ENCODE data around the gene TH.

The TH gene

DNA sequence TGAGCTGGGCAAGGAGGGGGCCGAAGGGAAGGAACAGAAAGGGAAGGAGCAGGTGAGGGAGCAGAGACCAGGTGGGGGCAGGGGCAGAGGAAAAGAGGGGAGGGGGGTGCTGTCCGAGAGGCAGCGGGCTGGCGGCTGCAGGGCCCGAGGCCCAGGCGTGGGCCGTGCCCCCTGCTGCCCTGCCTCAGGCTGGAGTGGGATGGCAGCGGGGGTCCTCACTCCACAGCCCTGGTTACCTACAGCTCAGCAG, 34.7 kb downstream of the TH start:
- H3K36me3 ChIP-seq (ENCODE audit: control insufficient read depth, low read length), result no peaks in the 10 kb centered on the region
- H3K27ac ChIP-seq (ENCODE audit: low read depth, low read length), result no peak overlapping the region
- H3K9me3 ChIP-seq (ENCODE audit: control insufficient read depth, insufficient read depth, low read length), result no peaks in the 10 kb centered on the region
- H3K4me1 ChIP-seq (ENCODE audit: control insufficient read depth, low read length), result no peaks in the 10 kb centered on the region
- no peak overlapping the region for H3K4me2 ChIP-seq (ENCODE audit: low read length)
- H3K9me2 ChIP-seq (replicated peaks; ENCODE audit: control insufficient read depth, low read length), result no peaks in the 10 kb centered on the region
- no peaks in the 10 kb centered on the region for H3K79me2 ChIP-seq (ENCODE audit: control insufficient read depth, low read length)
- H4K20me1 ChIP-seq (ENCODE audit: control insufficient read depth, insufficient read depth, low read depth, low read length), result no peaks in the 10 kb centered on the region
- TF ChIP-seq, protein P1, sequence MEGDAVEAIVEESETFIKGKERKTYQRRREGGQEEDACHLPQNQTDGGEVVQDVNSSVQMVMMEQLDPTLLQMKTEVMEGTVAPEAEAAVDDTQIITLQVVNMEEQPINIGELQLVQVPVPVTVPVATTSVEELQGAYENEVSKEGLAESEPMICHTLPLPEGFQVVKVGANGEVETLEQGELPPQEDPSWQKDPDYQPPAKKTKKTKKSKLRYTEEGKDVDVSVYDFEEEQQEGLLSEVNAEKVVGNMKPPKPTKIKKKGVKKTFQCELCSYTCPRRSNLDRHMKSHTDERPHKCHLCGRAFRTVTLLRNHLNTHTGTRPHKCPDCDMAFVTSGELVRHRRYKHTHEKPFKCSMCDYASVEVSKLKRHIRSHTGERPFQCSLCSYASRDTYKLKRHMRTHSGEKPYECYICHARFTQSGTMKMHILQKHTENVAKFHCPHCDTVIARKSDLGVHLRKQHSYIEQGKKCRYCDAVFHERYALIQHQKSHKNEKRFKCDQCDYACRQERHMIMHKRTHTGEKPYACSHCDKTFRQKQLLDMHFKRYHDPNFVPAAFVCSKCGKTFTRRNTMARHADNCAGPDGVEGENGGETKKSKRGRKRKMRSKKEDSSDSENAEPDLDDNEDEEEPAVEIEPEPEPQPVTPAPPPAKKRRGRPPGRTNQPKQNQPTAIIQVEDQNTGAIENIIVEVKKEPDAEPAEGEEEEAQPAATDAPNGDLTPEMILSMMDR (IDR thresholded peaks at IDR 0.05; ENCODE audit: low read depth, low read length, poor library complexity, severe bottlenecking), result no peak
- TF ChIP-seq EZH2phosphoT487 (IDR thresholded peaks at IDR 0.05; ENCODE audit: borderline replicate concordance, low read length), result no peak
- no peak overlapping the region for H3K4me3 ChIP-seq (ENCODE audit: low read length)
- H3F3A ChIP-seq (ENCODE audit: control insufficient read depth, insufficient read depth), result no peaks in the 10 kb centered on the region
- H3K27me3 ChIP-seq (ENCODE audit: control insufficient read depth, low read length), result no peaks in the 10 kb centered on the region; the same call in 1 of the 2 replicates

DNA sequence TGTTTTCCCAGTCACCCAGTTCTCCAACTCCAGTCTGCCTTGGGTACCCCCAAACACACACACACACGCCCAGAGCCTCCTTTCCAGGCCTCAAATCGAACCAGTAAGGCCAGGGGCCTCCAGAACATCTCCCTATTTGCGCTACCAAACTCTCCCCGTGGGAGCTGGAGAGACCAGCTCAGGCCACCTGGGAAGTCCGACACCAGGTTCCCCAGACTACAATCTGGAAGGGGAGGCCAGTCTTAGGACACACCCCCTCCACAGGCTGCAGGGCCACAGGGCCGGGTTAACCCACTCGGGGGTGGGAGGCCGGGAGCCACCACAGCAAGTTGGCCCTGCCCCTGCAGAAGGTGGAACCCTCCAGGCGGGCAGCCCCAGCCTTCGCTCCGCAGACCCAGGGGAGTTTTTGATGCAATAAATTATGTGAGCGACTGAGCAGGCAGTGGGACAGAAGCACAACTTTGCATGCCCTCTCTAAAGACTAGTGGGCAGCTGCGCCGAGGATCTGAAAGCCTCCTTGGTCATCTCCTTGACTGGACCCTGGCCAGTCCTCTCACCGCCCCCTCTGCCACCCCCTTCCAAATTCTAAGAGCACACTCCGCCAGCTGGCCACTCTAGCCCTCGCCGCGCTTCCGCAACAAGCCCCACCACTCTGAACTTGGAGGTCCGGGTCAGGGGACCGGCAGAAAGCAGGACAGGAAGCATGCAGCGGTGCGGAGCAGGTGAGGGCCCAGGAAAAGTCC, 35.2 kb downstream of the TH start:
- TF ChIP-seq, protein P1 (IDR thresholded peaks at IDR 0.05; ENCODE audit: low read depth, low read length, poor library complexity, severe bottlenecking), result no peak
- Histone ChIP-seq H3K27me3 (ENCODE audit: control insufficient read depth, low read length) (no peaks in the 10 kb centered on the region), H4K20me1 (ENCODE audit: control insufficient read depth, insufficient read depth, low read depth, low read length) (no peaks in the 10 kb centered on the region), H3K9me2 (replicated peaks; ENCODE audit: control insufficient read depth, low read length) (no peaks in the 10 kb centered on the region), H3K9me3 (ENCODE audit: control insufficient read depth, insufficient read depth, low read length) (no peaks in the 10 kb centered on the region), H3K4me2 (ENCODE audit: low read length) (no peak overlapping the region), H3F3A (ENCODE audit: control insufficient read depth, insufficient read depth) (no peaks in the 10 kb centered on the region), H3K27ac (ENCODE audit: low read depth, low read length) (no peak overlapping the region), H3K36me3 (ENCODE audit: control insufficient read depth, low read length) (no peaks in the 10 kb centered on the region), H3K4me1 (ENCODE audit: control insufficient read depth, low read length) (no peaks in the 10 kb centered on the region), H3K4me3 (ENCODE audit: low read length) (no peak overlapping the region), H3K79me2 (ENCODE audit: control insufficient read depth, low read length) (no peaks in the 10 kb centered on the region)

DNA sequence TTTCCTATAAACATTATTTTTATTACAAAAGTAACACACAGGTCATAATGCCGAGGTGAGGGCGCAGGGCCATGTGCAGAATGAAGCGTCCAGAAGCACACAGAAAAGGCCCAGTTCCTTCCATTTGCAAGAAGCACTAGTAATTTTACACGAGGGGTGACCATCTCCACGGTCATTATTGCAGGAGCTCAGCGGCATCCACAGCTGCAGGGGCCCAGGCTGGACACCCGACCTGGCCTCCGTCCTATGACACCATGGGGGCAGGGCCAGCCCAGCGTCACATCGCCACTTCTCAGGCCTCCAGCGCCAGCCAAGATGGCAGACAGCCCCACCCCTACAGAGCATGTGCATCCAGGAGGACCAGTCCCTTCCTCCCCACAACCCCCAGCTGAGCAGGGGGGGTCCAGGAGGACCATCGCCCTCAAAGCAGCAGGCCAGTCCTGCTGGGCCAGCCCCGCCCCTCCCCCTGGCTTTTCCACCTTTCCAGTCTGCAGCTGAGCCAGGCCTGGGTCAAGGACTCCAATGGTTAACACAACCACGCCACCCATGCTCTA, 35.9 kb downstream of the TH start:
- H3K9me2 ChIP-seq (replicated peaks; ENCODE audit: control insufficient read depth, low read length), result no peaks in the 10 kb centered on the region
- H3K4me1 ChIP-seq (ENCODE audit: control insufficient read depth, low read length), result no peaks in the 10 kb centered on the region
- TF ChIP-seq EZH2phosphoT487 (IDR thresholded peaks at IDR 0.05; ENCODE audit: borderline replicate concordance, low read length), result no peak
- TF ChIP-seq, protein P1 (IDR thresholded peaks at IDR 0.05; ENCODE audit: low read depth, low read length, poor library complexity, severe bottlenecking), result no peak
- no peak overlapping the region for H3K27ac ChIP-seq (ENCODE audit: low read depth, low read length)
- H4K20me1 ChIP-seq (ENCODE audit: control insufficient read depth, insufficient read depth, low read depth, low read length), result no peaks in the 10 kb centered on the region
- no peaks in the 10 kb centered on the region for H3F3A ChIP-seq (ENCODE audit: control insufficient read depth, insufficient read depth)
- H3K79me2 ChIP-seq (ENCODE audit: control insufficient read depth, low read length), result no peaks in the 10 kb centered on the region
- H3K4me3 ChIP-seq (ENCODE audit: low read length), result no peak overlapping the region
- H3K27me3 ChIP-seq (ENCODE audit: control insufficient read depth, low read length), result no peaks in the 10 kb centered on the region
- H3K36me3 ChIP-seq (ENCODE audit: control insufficient read depth, low read length), result no peaks in the 10 kb centered on the region
- H3K4me2 ChIP-seq (ENCODE audit: low read length), result no peak overlapping the region
- H3K9me3 ChIP-seq (ENCODE audit: control insufficient read depth, insufficient read depth, low read length), result no peaks in the 10 kb centered on the region

Data from DOHH2 (cell line).